Neural progenitor cell (in vitro differentiated cells): ENCODE results near the gene SSTR3. TPM values are rescaled to one million over a fixed set of nuclear protein-coding genes. Genes with fewer than 3 reads are reported as not detected.

Experiments
- DNase-seq: peaks from one replicate; pipeline ENCODE4 v3.0.0-alpha.2; 2016; ENCODE audit warnings: low spot score
- H2AFZ ChIP-seq: fragments of 200-600 bp; sonication (generic); replicated peaks from 2 replicates; pipeline ENCODE4 v1.6.1; 2016; ENCODE audit warnings: antibody characterized with exemption
- H3F3A ChIP-seq: fragments of 200-600 bp; sonication (generic); 2 replicates; pipeline ENCODE4 v1.6.1; 2016; ENCODE audit warnings: antibody characterized with exemption, low read depth
- H3K27ac ChIP-seq: fragments of 200-600 bp; sonication (generic); 2 replicates; pipeline ENCODE4 v1.5.1; 2016; ENCODE audit warnings: mild to moderate bottlenecking
- H3K27me3 ChIP-seq: fragments of 200-600 bp; sonication (generic); 2 replicates; pipeline ENCODE4 v1.6.1; 2016; ENCODE audit warnings: mild to moderate bottlenecking, moderate library complexity
- H3K36me3 ChIP-seq: fragments of 200-600 bp; sonication (generic); 2 replicates; pipeline ENCODE4 v1.5.1; 2016
- H3K4me1 ChIP-seq: fragments of 200-600 bp; sonication (generic); 2 replicates; pipeline ENCODE4 v1.6.1; 2016; ENCODE audit warnings: mixed run types
- H3K4me2 ChIP-seq: fragments of 200-600 bp; sonication (generic); 2 replicates; pipeline ENCODE4 v1.6.1; 2016
- H3K4me3 ChIP-seq: fragments of 200-600 bp; sonication (generic); 2 replicates; pipeline ENCODE4 v1.5.1; 2016
- H3K79me2 ChIP-seq: fragments of 200-600 bp; sonication (generic); 2 replicates; pipeline ENCODE4 v1.6.1; 2016; ENCODE audit warnings: low read depth
- H3K9ac ChIP-seq: fragments of 200-600 bp; sonication (generic); 2 replicates; pipeline ENCODE4 v1.6.1; 2016
- H3K9me3 ChIP-seq: fragments of 200-600 bp; sonication (generic); 2 replicates; pipeline ENCODE4 v1.5.1; 2016; ENCODE audit warnings: low read depth
- H4K20me1 ChIP-seq: fragments of 200-600 bp; sonication (generic); 2 replicates; pipeline ENCODE4 v1.6.1; 2016; ENCODE audit warnings: low read depth
- H3K27ac Mint-ChIP-seq: 3 replicates; pipeline ENCODE4 v1.8.0; 2021; ENCODE audit warnings: mixed read lengths
- H3K27me3 Mint-ChIP-seq: 2 replicates; pipeline ENCODE4 v1.8.0; 2022; ENCODE audit warnings: low read depth, mild to moderate bottlenecking, inconsistent platforms, moderate library complexity, mixed read lengths; ENCODE audit not compliant: insufficient read depth
- H3K36me3 Mint-ChIP-seq: 3 replicates; pipeline ENCODE4 v1.8.0; 2021; ENCODE audit warnings: mixed read lengths
- H3K4me1 Mint-ChIP-seq: 3 replicates; pipeline ENCODE4 v1.8.0; 2021; ENCODE audit warnings: mixed read lengths
- H3K4me3 Mint-ChIP-seq: 3 replicates; pipeline ENCODE4 v1.8.0; 2021; ENCODE audit warnings: mild to moderate bottlenecking, moderate library complexity, mixed read lengths
- H3K9me3 Mint-ChIP-seq: 3 replicates; pipeline ENCODE4 v1.8.0; 2020; ENCODE audit warnings: mixed read lengths
- CTCF ChIP-seq: fragments of 200-600 bp; sonication (generic); IDR thresholded peaks from 2 replicates; pipeline ENCODE4 v1.5.1; 2017; ENCODE audit warnings: antibody characterized with exemption, mild to moderate bottlenecking
- EZH2 ChIP-seq: fragments of 200-600 bp; sonication (generic); IDR thresholded peaks from 2 replicates; pipeline ENCODE4 v1.6.1; 2017; ENCODE audit warnings: antibody characterized with exemption, mild to moderate bottlenecking, moderate library complexity
- EZH2phosphoT487 ChIP-seq: fragments of 200-600 bp; sonication (generic); IDR thresholded peaks from 2 replicates; pipeline ENCODE4 v1.6.1; 2017; ENCODE audit warnings: antibody characterized with exemption
- total RNA-seq: library from RNA; depleted of rRNA; stranded (reverse); fragments of >200 nt; gene quantifications from 2 replicates; pipeline ENCODE4 v1.2.3, GENCODE V29; 2015; ENCODE audit warnings: low replicate concordance

SSTR3 gene
- total RNA-seq, 1 donor from 2014 or later: 0.19 TPM

- H3K36me3 ChIP-seq: no peaks in the 10 kb centered on the region
- no peak for TF ChIP-seq EZH2phosphoT487
- no peak for TF ChIP-seq EZH2
- no peaks in the 10 kb centered on the region for H3K79me2 ChIP-seq
- no peaks in the 10 kb centered on the region for H4K20me1 ChIP-seq
- Mint-ChIP-seq H3K9me3 (no peaks in the 10 kb centered on the region), H3K4me3 (no peak overlapping the region), H3K27ac (peak overlapping the region; percentile 87), H3K27me3 (peaks cover 10% of the 10 kb centered on the region), H3K36me3 (no peaks in the 10 kb centered on the region), H3K4me1 (peaks cover 42% of the 10 kb centered on the region)
- no peak overlapping the region for H3K9ac ChIP-seq
- no peaks in the 10 kb centered on the region for H3K9me3 ChIP-seq
- peaks cover 5% of the 10 kb centered on the region for H3F3A ChIP-seq
- peaks cover 25% of the 10 kb centered on the region for H3K4me1 ChIP-seq
- no peak overlapping the region for H3K27ac ChIP-seq
- no peak for DNase-seq
- no peak overlapping the region for H3K4me2 ChIP-seq
- H3K4me3 ChIP-seq: no peak overlapping the region
- no peak overlapping the region for H2AFZ ChIP-seq
- H3K27me3 ChIP-seq: no peaks in the 10 kb centered on the region
Measured at GRCh38 chr22:37209140-37209845, 3.0 kb downstream of the SSTR3 start.

- no peaks in the 10 kb centered on the region for H3K79me2 ChIP-seq
- no peaks in the 10 kb centered on the region for H3K36me3 Mint-ChIP-seq
Measured at GRCh38 chr22:37208401-37209139, 3.7 kb downstream of the SSTR3 start.

GRCh38 chr22:37207981-37208380, 4.3 kb downstream of the SSTR3 start:
- Mint-ChIP-seq H3K36me3 (no peaks in the 10 kb centered on the region), H3K4me1 (peaks cover 34% of the 10 kb centered on the region), H3K4me3 (no peak overlapping the region), H3K9me3 (no peaks in the 10 kb centered on the region), H3K27ac (peak overlapping the region; percentile 25), H3K27me3 (peaks cover 7% of the 10 kb centered on the region)
- peaks cover 22% of the 10 kb centered on the region for H3K4me1 ChIP-seq
- no peak overlapping the region for H3K27ac ChIP-seq
- no peak overlapping the region for H2AFZ ChIP-seq
- H3K79me2 ChIP-seq: no peaks in the 10 kb centered on the region
- H3K36me3 ChIP-seq: no peaks in the 10 kb centered on the region
- TF ChIP-seq CTCF (no peak), EZH2 (no peak), EZH2phosphoT487 (no peak)
- no peaks in the 10 kb centered on the region for H4K20me1 ChIP-seq
- peaks cover 5% of the 10 kb centered on the region for H3F3A ChIP-seq
- no peak overlapping the region for H3K9ac ChIP-seq
- H3K9me3 ChIP-seq: no peaks in the 10 kb centered on the region
- DNase-seq: no peak
- no peaks in the 10 kb centered on the region for H3K27me3 ChIP-seq
- H3K4me3 ChIP-seq: no peak overlapping the region
- H3K4me2 ChIP-seq: no peak overlapping the region

More at GRCh38 chr22:37208401-37209139, 3.7 kb downstream of the SSTR3 start:
- no peak for TF ChIP-seq CTCF
- no peak for TF ChIP-seq EZH2
- no peak for TF ChIP-seq EZH2phosphoT487
- no peaks in the 10 kb centered on the region for H3K36me3 ChIP-seq
- Mint-ChIP-seq H3K4me3 (no peak overlapping the region), H3K4me1 (peaks cover 35% of the 10 kb centered on the region), H3K27me3 (peaks cover 9% of the 10 kb centered on the region), H3K9me3 (no peaks in the 10 kb centered on the region), H3K27ac (peak overlapping the region; percentile 81)
- no peak overlapping the region for H2AFZ ChIP-seq
- no peak overlapping the region for H3K4me2 ChIP-seq
- H3K9me3 ChIP-seq: no peaks in the 10 kb centered on the region
- peaks cover 5% of the 10 kb centered on the region for H3F3A ChIP-seq
- DNase-seq: no peak
- peaks cover 23% of the 10 kb centered on the region for H3K4me1 ChIP-seq
- H3K9ac ChIP-seq: no peak overlapping the region
- no peaks in the 10 kb centered on the region for H3K27me3 ChIP-seq
- no peak overlapping the region for H3K4me3 ChIP-seq
- no peaks in the 10 kb centered on the region for H4K20me1 ChIP-seq
- no peak overlapping the region for H3K27ac ChIP-seq
